Measurements from ENCODE around the gene C1orf198. TPM values are rescaled to one million over a fixed set of nuclear protein-coding genes. Genes with fewer than 3 reads are reported as not detected.
A peak's percentile ranks its signal among the peaks of the same experiment; 100 is the strongest.

C1orf198 gene
- total and polyA plus RNA-seq, 2 of the 4 experiments (the other 2 are of a cell fraction), result 67.4 to 76.2 TPM

DNA sequence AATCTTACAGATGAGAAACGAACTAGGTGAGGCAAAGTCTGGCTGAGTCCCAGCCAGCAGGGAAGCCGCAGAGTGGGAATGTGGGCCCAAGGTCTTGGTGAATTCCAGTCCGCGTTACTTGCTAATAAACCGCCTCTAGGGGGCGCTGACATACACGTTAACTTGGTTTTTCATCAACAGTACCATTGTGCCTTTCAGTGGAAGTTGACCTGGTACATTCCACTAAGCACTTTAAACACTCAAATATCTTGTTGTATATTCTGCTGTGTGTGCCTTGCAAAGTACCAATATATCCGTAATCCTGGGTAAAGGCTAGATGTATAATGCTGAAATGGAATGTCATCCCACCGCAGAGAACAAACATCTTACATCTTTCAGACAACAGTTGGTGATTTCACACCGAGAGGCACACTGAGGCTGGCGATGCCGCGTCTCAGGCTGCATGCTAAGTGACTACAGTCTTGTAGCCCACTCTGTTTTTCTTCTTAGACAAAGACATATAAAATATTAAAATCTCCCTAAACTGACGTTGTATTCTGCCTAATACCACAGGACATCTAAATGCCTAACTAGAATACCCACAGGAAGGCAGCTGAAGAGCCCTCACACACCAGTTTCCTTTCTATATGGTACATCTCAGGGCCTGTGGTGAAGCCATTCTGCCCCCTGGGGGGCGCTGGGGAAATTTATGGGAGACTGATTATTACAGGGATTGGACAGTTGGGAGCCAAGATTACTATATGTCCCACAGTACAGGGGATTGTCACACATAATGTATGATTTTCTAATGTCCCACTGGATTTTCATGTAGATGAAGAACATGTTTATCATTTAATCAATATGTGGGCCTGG, 49.2 kb upstream of the C1orf198 start:
- POLR2A ChIA-PET (ENCODE audit: unreplicated experiment), result no interaction called here
- no peaks in the 10 kb centered on the region for H3K9me3 ChIP-seq (ENCODE audit: control insufficient read depth, insufficient read depth, low read length)
- peaks cover 11% of the 10 kb centered on the region for H3K9me1 ChIP-seq (ENCODE audit: insufficient read depth, low read length)
- H2BK120ac ChIP-seq (ENCODE audit: low read depth, low read length), result no peak overlapping the region
- H3K79me1 ChIP-seq (ENCODE audit: low read depth in 1 of 2, low read length in 2 of 2), result no peaks in the 10 kb centered on the region
- peak overlapping the region; percentile 37; the same call in 1 of the 2 replicates for H2BK20ac ChIP-seq (ENCODE audit: low read depth, low read length)
- no peak overlapping the region for H3K18ac ChIP-seq (ENCODE audit: low read depth, low read length)
- no peak overlapping the region for H2AK5ac ChIP-seq (ENCODE audit: low read depth, low read length)
- no peaks in the 10 kb centered on the region; the same call in none of the 2 replicates for H3K36me3 ChIP-seq (ENCODE audit: control insufficient read depth, insufficient read depth, low read length)
- dilution Hi-C loops (cut with HindIII; ENCODE audit: low sequenced_read_pairs, unreplicated experiment), result no loop called here
- no peak overlapping the region for H3K23ac ChIP-seq (ENCODE audit: low read depth, low read length)
- H4K8ac ChIP-seq (ENCODE audit: low read depth in 2 of 2, low read length in 2 of 2), result peak overlapping the region in 1 of 2 experiments; percentile 14; a peak in 1 of 4 replicates
- ATAC-seq (ENCODE audit: low read depth) (peak; percentile 91), DNase-seq (peak; percentile 67)
- peak overlapping the region; percentile 9 for H2AFZ ChIP-seq (replicated peaks; ENCODE audit: low read length, poor library complexity)
- H3K27me3 ChIP-seq (ENCODE audit: control insufficient read depth, insufficient read depth, low read length), result no peaks in the 10 kb centered on the region
- H3K4me1 ChIP-seq (ENCODE audit: control insufficient read depth, insufficient read depth, low read length), result peaks cover 6% of the 10 kb centered on the region; the same call in 1 of the 2 replicates
- whole genome bisulfite sequencing, 2 experiments (ENCODE audit: extremely low coverage in 2 of 2, insufficient read length in 1 of 2), result no CpG with 5 or more reads among the region's 15 CpGs
- H4K91ac ChIP-seq (ENCODE audit: insufficient read depth, low read depth, low read length), result no peak overlapping the region
- H3K14ac ChIP-seq (replicated peaks; ENCODE audit: low read depth, low read length), result no peak overlapping the region
- in situ Hi-C loops (cut with MboI; ENCODE audit: low sequenced_read_pairs), result loop anchor here (5.0 kb wide), 1 partner anchor 295 kb away; no protein-coding TSS in a partner anchor
- no peak overlapping the region for H3K9ac ChIP-seq (ENCODE audit: low read depth, low read length)
- no peak overlapping the region for H2AK9ac ChIP-seq (replicated peaks; ENCODE audit: low read depth, low read length, poor library complexity)
- no peak overlapping the region for H4K5ac ChIP-seq (ENCODE audit: low read depth, low read length)
- peak; percentile 96 for TF ChIP-seq SMC3 (IDR thresholded peaks at IDR 0.05; ENCODE audit: low read depth, low read length)
- peak; percentile 89 for TF ChIP-seq CTCF (conservative IDR thresholded peaks at IDR 0.05; ENCODE audit: low read depth, low read length)
- no peak for TF ChIP-seq ELK1 (IDR thresholded peaks at IDR 0.05; ENCODE audit: borderline replicate concordance, low read depth, low read length)
- 0 out of 2 replicates have a peak, but pooled peaks have one; percentile 31 for TF ChIP-seq POLR2A (IDR thresholded peaks at IDR 0.05; ENCODE audit: low read depth, low read length)
- no peak for TF ChIP-seq RFX5 (IDR thresholded peaks at IDR 0.05; ENCODE audit: low read depth, low read length)
- TF ChIP-seq RAD21 (IDR thresholded peaks at IDR 0.05; ENCODE audit: low read length), result peak; percentile 94
- no peak overlapping the region for H3K4me2 ChIP-seq (ENCODE audit: low read depth, low read length)
- H2BK5ac ChIP-seq (ENCODE audit: low read depth, low read length, poor library complexity, severe bottlenecking), result no peak overlapping the region
- H3K56ac ChIP-seq (ENCODE audit: extremely low read depth, insufficient read depth, low read length), result no peak overlapping the region
- peak overlapping the region; percentile 4; the same call in 2 of the 3 replicates for H2BK15ac ChIP-seq (ENCODE audit: low read depth, low read length)
- intact Hi-C loops (cut with micrococcal nuclease), result loop anchor here (1.0 to 10.0 kb wide), 4 partner anchors 50 to 493 kb away; partner anchors contain the start of gene PGBD5
- no peaks in the 10 kb centered on the region for H4K20me1 ChIP-seq (ENCODE audit: insufficient read depth, low read length)
- CTCF ChIA-PET, result interaction anchor here (0.6 to 2.9 kb wide), 5 partner anchors 10 to 128 kb away, joined by 3 to 20 read pairs (median 4); no protein-coding TSS in a partner anchor
- no peak overlapping the region for H3K4me3 ChIP-seq (ENCODE audit: insufficient read depth, low read depth, low read length)
- no peak overlapping the region for H3K27ac ChIP-seq (ENCODE audit: insufficient read depth, low read length)
- H3K4ac ChIP-seq (ENCODE audit: low read depth, low read length), result peak overlapping the region; percentile 17; the same call in 1 of the 2 replicates
- BruUV-seq (replicated peaks), result no TSS peak

Measured in IMR-90 (cell line).